HepG2 (cell line): ENCODE measurements around the gene CHP1. TPM values are rescaled to one million over a fixed set of nuclear protein-coding genes. Genes with fewer than 3 reads are reported as not detected.

Experiments used
- FOXJ3 ChIP-seq: sonication (generic); formaldehyde crosslinking; IDR thresholded peaks from 2 replicates; pipeline ENCODE4 v1.4.0; 2020; ENCODE audit warnings: missing genetic modification reagents, mild to moderate bottlenecking, borderline replicate concordance
- HDAC6 ChIP-seq: fragments of 200-600 bp; sonication (generic); IDR thresholded peaks from 2 replicates; pipeline ENCODE4 v1.7.0; 2017; ENCODE audit warnings: mild to moderate bottlenecking, antibody characterized with exemption, low read length, low read depth
- HHEX ChIP-seq: IDR thresholded peaks from 2 replicates; pipeline ENCODE4 v1.6.1; 2016; ENCODE audit warnings: control low read depth
- HNRNPK ChIP-seq: fragments of 200-400 bp; formaldehyde crosslinking; IDR thresholded peaks from 2 replicates; pipeline ENCODE4 v1.6.1; 2018; ENCODE audit warnings: low read length, low read depth, moderate library complexity, mild to moderate bottlenecking; ENCODE audit not compliant: poor library complexity, severe bottlenecking
- MXI1 ChIP-seq: IDR thresholded peaks from 3 replicates; pipeline ENCODE4 v1.6.1; 2012; ENCODE audit warnings: low read depth, low read length, inconsistent platforms, borderline replicate concordance
- NKX3-1 ChIP-seq: sonication (generic); formaldehyde crosslinking; IDR thresholded peaks from 2 replicates; pipeline ENCODE4 v1.5.0; 2020; ENCODE audit warnings: missing genetic modification reagents
- NPAS2 ChIP-seq: sonication (generic); formaldehyde crosslinking; IDR thresholded peaks from 2 replicates; pipeline ENCODE4 v1.8.0; 2022; ENCODE audit warnings: mild to moderate bottlenecking, missing genetic modification reagents, borderline replicate concordance
- PTBP1 ChIP-seq: fragments of 200-400 bp; formaldehyde crosslinking; IDR thresholded peaks from 2 replicates; pipeline ENCODE4 v1.6.1; 2018; ENCODE audit warnings: low read length, low read depth; ENCODE audit not compliant: poor library complexity, severe bottlenecking
- RFXANK ChIP-seq: IDR thresholded peaks from 2 replicates; pipeline ENCODE4 v1.6.1; 2016
- SNRNP70 ChIP-seq: fragments of 200-400 bp; formaldehyde crosslinking; IDR thresholded peaks from 2 replicates; pipeline ENCODE4 v1.6.1; 2017; ENCODE audit warnings: mild to moderate bottlenecking, low read depth, low read length, moderate library complexity
- SOX5 ChIP-seq: IDR thresholded peaks from 2 replicates; pipeline ENCODE4 v1.6.1; 2016; ENCODE audit warnings: borderline replicate concordance
- ZBED4 ChIP-seq: sonication (generic); formaldehyde crosslinking; IDR thresholded peaks from 2 replicates; pipeline ENCODE4 v1.4.0; 2020; ENCODE audit warnings: missing genetic modification reagents, borderline replicate concordance
- ZBTB44 ChIP-seq: sonication (generic); formaldehyde crosslinking; IDR thresholded peaks from 2 replicates; pipeline ENCODE4 v1.4.0; 2020; ENCODE audit warnings: missing genetic modification reagents
- ZFAT ChIP-seq: sonication (generic); formaldehyde crosslinking; conservative IDR thresholded peaks from 2 replicates; pipeline ENCODE4 v1.8.1; 2023; ENCODE audit warnings: missing genetic modification reagents, inconsistent platforms
- ZFP36L2 ChIP-seq: sonication (generic); formaldehyde crosslinking; IDR thresholded peaks from 2 replicates; pipeline ENCODE4 v1.4.0; 2020; ENCODE audit warnings: missing genetic modification reagents
- ZFP82 ChIP-seq: sonication (generic); formaldehyde crosslinking; IDR thresholded peaks from 2 replicates; pipeline ENCODE4 v1.5.1; 2020; ENCODE audit warnings: mild to moderate bottlenecking, missing genetic modification reagents, borderline replicate concordance
- ZNF335 ChIP-seq: sonication (generic); formaldehyde crosslinking; IDR thresholded peaks from 2 replicates; pipeline ENCODE4 v1.4.0; 2020; ENCODE audit warnings: missing genetic modification reagents
- ZNF652 ChIP-seq: IDR thresholded peaks from 2 replicates; pipeline ENCODE4 v1.6.1; 2016; ENCODE audit warnings: low read depth, borderline replicate concordance
- ZNF710 ChIP-seq: sonication (generic); formaldehyde crosslinking; IDR thresholded peaks from 2 replicates; pipeline ENCODE4 v1.5.0; 2020; ENCODE audit warnings: mild to moderate bottlenecking, missing genetic modification reagents, borderline replicate concordance
- ZNF775 ChIP-seq: sonication (generic); formaldehyde crosslinking; IDR thresholded peaks from 2 replicates; pipeline ENCODE4 v1.4.0; 2020; ENCODE audit warnings: missing genetic modification reagents, mild to moderate bottlenecking, moderate library complexity, borderline replicate concordance
- ZNF788 ChIP-seq: sonication (generic); formaldehyde crosslinking; IDR thresholded peaks from 2 replicates; pipeline ENCODE4 v1.5.0; 2020; ENCODE audit warnings: mild to moderate bottlenecking, missing genetic modification reagents, borderline replicate concordance
- ZNF883 ChIP-seq: sonication (generic); formaldehyde crosslinking; IDR thresholded peaks from 2 replicates; pipeline ENCODE4 v1.5.1; 2020; ENCODE audit warnings: mild to moderate bottlenecking, missing genetic modification reagents; ENCODE audit errors: not compliant biosample characterization
- ZSCAN30 ChIP-seq: sonication (generic); formaldehyde crosslinking; IDR thresholded peaks from 2 replicates; pipeline ENCODE4 v1.5.0; 2020; ENCODE audit warnings: mild to moderate bottlenecking, missing genetic modification reagents
- polyA plus RNA-seq, 8 experiments: library from polyadenylated mRNA; depleted of rRNA in 3 of 8; stranded (reverse) in 7 of 8; unstranded in 1 of 8; fragments of >200 nt; fragmentation: Illumina TruSeq in 4 of 8; extraction: Trizol in 4 of 8; gene quantifications; 2 replicates each; pipeline versions ENCODE4 v1.2.1 to v1.2.3, GENCODE V29; 2011 to 2016; ENCODE audit warnings: low read depth in 4 of 8, missing spikeins in 1 of 8, mixed read lengths in 1 of 8; ENCODE audit not compliant: insufficient read depth in 1 of 8
- total RNA-seq, 5 experiments: library from RNA; depleted of rRNA; stranded (reverse); fragments of >200 nt; fragmentation: Illumina TruSeq; extraction: Trizol; gene quantifications; 2 replicates each; pipeline ENCODE4 v1.2.3, GENCODE V29; 2016; ENCODE audit warnings: low read depth in 1 of 5

Gene CHP1
- total and polyA plus RNA-seq, 2 of the 13 experiments (the other 11 are each of a cell fraction or from before 2014, with no cell fraction given): 49.6 to 76.4 TPM

- TF ChIP-seq ZNF775 (CRISPR knock-in tag): no peak
- no peak for TF ChIP-seq NKX3-1 (CRISPR knock-in tag)
- peak; percentile 81 for TF ChIP-seq ZNF883
- TF ChIP-seq SOX5 (CRISPR knock-in tag): no peak
- TF ChIP-seq HHEX (CRISPR knock-in tag): no peak
- TF ChIP-seq HNRNPK: no peak
- TF ChIP-seq ZNF335 (CRISPR knock-in tag): peak; percentile 45; the same call in 1 of the 2 replicates
- TF ChIP-seq SNRNP70: no peak
- no peak for TF ChIP-seq RFXANK
- peak; percentile 26; the same call in 1 of the 2 replicates for TF ChIP-seq ZBED4 (CRISPR knock-in tag)
- TF ChIP-seq ZFP82 (CRISPR knock-in tag): peak; percentile 74; the same call in 1 of the 2 replicates
- no peak for TF ChIP-seq PTBP1
- TF ChIP-seq ZNF710 (CRISPR knock-in tag): peak; percentile 54; the same call in 1 of the 2 replicates
- TF ChIP-seq ZFP36L2 (CRISPR knock-in tag): no peak
- TF ChIP-seq ZBTB44 (CRISPR knock-in tag): 0 out of 2 replicates have a peak, but pooled peaks have one; percentile 21
- 0 out of 2 replicates have a peak, but pooled peaks have one; percentile 14 for TF ChIP-seq FOXJ3
- TF ChIP-seq NPAS2 (CRISPR knock-in tag): no peak
- no peak for TF ChIP-seq ZSCAN30 (CRISPR knock-in tag)
- TF ChIP-seq ZFAT: no peak
- TF ChIP-seq ZNF652: no peak
- 0 out of 3 replicates have a peak, but pooled peaks have one; percentile 28 for TF ChIP-seq MXI1
- no peak for TF ChIP-seq ZNF788 (CRISPR knock-in tag)
- no peak for TF ChIP-seq HDAC6
Measured at GRCh38 chr15:41283653-41284426, 52.8 kb downstream of the CHP1 start (continued).
